SH-SY5Y (cell line): ENCODE results near the gene ALDH2.

Experiments
- GATA2 ChIP-seq: IDR thresholded peaks from 2 replicates; pipeline ENCODE4 v1.6.1; 2011; ENCODE audit warnings: mild to moderate bottlenecking, low read depth, low read length
- GATA3 ChIP-seq: IDR thresholded peaks from 2 replicates; pipeline ENCODE4 v1.6.1; 2011; ENCODE audit warnings: low read depth, mild to moderate bottlenecking, low read length, moderate library complexity

- TF ChIP-seq GATA3: no peak
- TF ChIP-seq GATA2: no peak
Observed at GRCh38 chr12:111803851-111804250, 37.1 kb downstream of the ALDH2 start.
